ENCODE data around the gene STXBP3. TPM values are rescaled to one million over a fixed set of nuclear protein-coding genes. Genes with fewer than 3 reads are reported as not detected.

The STXBP3 gene
- total RNA-seq, 1 donor from 2014 or later = 48.2 TPM

GRCh38 chr1:108745980-108746381, 493 bp upstream of the STXBP3 start:
- H3K36me3 ChIP-seq (ENCODE audit: control insufficient read depth, insufficient read depth, low read length) = no peaks in the 10 kb centered on the region
- no peaks in the 10 kb centered on the region for H3K27me3 ChIP-seq (ENCODE audit: control insufficient read depth, insufficient read depth, low read length)
- no peak overlapping the region for H3K4me3 ChIP-seq (ENCODE audit: low read depth, low read length)
- no peak for DNase-seq (ENCODE audit: low read depth)
- no peak for TF ChIP-seq CTCF (IDR thresholded peaks at IDR 0.05; ENCODE audit: insufficient read depth, low read length, poor library complexity, severe bottlenecking)

GRCh38 chr1:108747171-108747850, 837 bp downstream of the STXBP3 start:
- peak; percentile 52 for DNase-seq (ENCODE audit: low read depth)
- peak overlapping the region; percentile 97 for H3K4me3 ChIP-seq (ENCODE audit: low read depth, low read length)
- no peak for TF ChIP-seq CTCF (IDR thresholded peaks at IDR 0.05; ENCODE audit: insufficient read depth, low read length, poor library complexity, severe bottlenecking)
- H3K27me3 ChIP-seq (ENCODE audit: control insufficient read depth, insufficient read depth, low read length) = no peaks in the 10 kb centered on the region
- no peaks in the 10 kb centered on the region for H3K36me3 ChIP-seq (ENCODE audit: control insufficient read depth, insufficient read depth, low read length)

- TF ChIP-seq CTCF (IDR thresholded peaks at IDR 0.05; ENCODE audit: insufficient read depth, low read length, poor library complexity, severe bottlenecking) = no peak
- no peak for DNase-seq (ENCODE audit: low read depth)
- Histone ChIP-seq H3K27me3 (ENCODE audit: control insufficient read depth, insufficient read depth, low read length) (no peaks in the 10 kb centered on the region), H3K4me3 (ENCODE audit: low read depth, low read length) (no peak overlapping the region), H3K36me3 (ENCODE audit: control insufficient read depth, insufficient read depth, low read length) (no peaks in the 10 kb centered on the region)
These were observed 1.4 kb downstream of the STXBP3 start for GRCh38 chr1:108747898-108748297.

- no peaks in the 10 kb centered on the region for H3K36me3 ChIP-seq (ENCODE audit: control insufficient read depth, insufficient read depth, low read length)
- no peak for DNase-seq (ENCODE audit: low read depth)
- no peaks in the 10 kb centered on the region for H3K27me3 ChIP-seq (ENCODE audit: control insufficient read depth, insufficient read depth, low read length)
- H3K4me3 ChIP-seq (ENCODE audit: low read depth, low read length) = no peak overlapping the region
- no peak for TF ChIP-seq CTCF (IDR thresholded peaks at IDR 0.05; ENCODE audit: insufficient read depth, low read length, poor library complexity, severe bottlenecking)
These were observed 2.6 kb downstream of the STXBP3 start for GRCh38 chr1:108749081-108749480.

GRCh38 chr1:108750476-108751181, 4.2 kb downstream of the STXBP3 start:
- no peaks in the 10 kb centered on the region for H3K36me3 ChIP-seq (ENCODE audit: control insufficient read depth, insufficient read depth, low read length)
- no peak overlapping the region for H3K4me3 ChIP-seq (ENCODE audit: low read depth, low read length)
- TF ChIP-seq CTCF (IDR thresholded peaks at IDR 0.05; ENCODE audit: insufficient read depth, low read length, poor library complexity, severe bottlenecking) = no peak
- no peaks in the 10 kb centered on the region for H3K27me3 ChIP-seq (ENCODE audit: control insufficient read depth, insufficient read depth, low read length)
- DNase-seq (ENCODE audit: low read depth) = peak; percentile 51

Measured in kidney epithelial cell (primary cell).